GM12875 (cell line): ENCODE measurements around the gene PKP2.
"Not testable (repeated sequence)": the region's sequence is repeated elsewhere in the genome, so short reads cannot be mapped to it uniquely, and the experiment has no call there.

Source experiments
- H3K4me3 ChIP-seq: one replicate; pipeline ENCODE4 v1.5.1; 2011; ENCODE audit warnings: low read depth, low read length, control low read depth
- CTCF ChIP-seq: IDR thresholded peaks from 2 replicates; pipeline ENCODE4 v1.5.1; 2011; ENCODE audit warnings: low read depth, mild to moderate bottlenecking, control low read depth, inconsistent platforms, low read length, moderate library complexity, borderline replicate concordance; ENCODE audit not compliant: insufficient read depth

PKP2 gene

GRCh38 chr12:32877601-32878459 lies 18.7 kb downstream of the PKP2 start:
- no peak overlapping the region for H3K4me3 ChIP-seq
- TF ChIP-seq CTCF = no peak

GRCh38 chr12:32876004-32876403 lies 20.6 kb downstream of the PKP2 start:
- H3K4me3 ChIP-seq = no peak overlapping the region
- no peak for TF ChIP-seq CTCF

- no peak for TF ChIP-seq CTCF
- no peak overlapping the region for H3K4me3 ChIP-seq
Measured at GRCh38 chr12:32874975-32875374, 21.6 kb downstream of the PKP2 start.

- no peak for TF ChIP-seq CTCF
- H3K4me3 ChIP-seq = no peak overlapping the region
Measured at GRCh38 chr12:32874078-32874477, 22.5 kb downstream of the PKP2 start.

- not testable (repeated sequence) for H3K4me3 ChIP-seq
Measured at GRCh38 chr12:32872416-32872815, 24.2 kb downstream of the PKP2 start.

- no peak for TF ChIP-seq CTCF
Measured at GRCh38 chr12:32870716-32871115, 25.9 kb downstream of the PKP2 start.

GRCh38 chr12:32868885-32869284 lies 27.7 kb downstream of the PKP2 start:
- H3K4me3 ChIP-seq = no peak overlapping the region
- TF ChIP-seq CTCF = no peak

More at GRCh38 chr12:32870716-32871115, 25.9 kb downstream of the PKP2 start:
- H3K4me3 ChIP-seq = no peak overlapping the region
